LNCAP (cell line): ENCODE results near the gene ACP7.

Source experiments
- TF ChIP-seq, protein P1 (sequence below): fragments of 450-650 bp; IDR thresholded peaks from 2 replicates; pipeline ENCODE4 v1.5.1; 2017; ENCODE audit warnings: mild to moderate bottlenecking

The ACP7 gene

DNA sequence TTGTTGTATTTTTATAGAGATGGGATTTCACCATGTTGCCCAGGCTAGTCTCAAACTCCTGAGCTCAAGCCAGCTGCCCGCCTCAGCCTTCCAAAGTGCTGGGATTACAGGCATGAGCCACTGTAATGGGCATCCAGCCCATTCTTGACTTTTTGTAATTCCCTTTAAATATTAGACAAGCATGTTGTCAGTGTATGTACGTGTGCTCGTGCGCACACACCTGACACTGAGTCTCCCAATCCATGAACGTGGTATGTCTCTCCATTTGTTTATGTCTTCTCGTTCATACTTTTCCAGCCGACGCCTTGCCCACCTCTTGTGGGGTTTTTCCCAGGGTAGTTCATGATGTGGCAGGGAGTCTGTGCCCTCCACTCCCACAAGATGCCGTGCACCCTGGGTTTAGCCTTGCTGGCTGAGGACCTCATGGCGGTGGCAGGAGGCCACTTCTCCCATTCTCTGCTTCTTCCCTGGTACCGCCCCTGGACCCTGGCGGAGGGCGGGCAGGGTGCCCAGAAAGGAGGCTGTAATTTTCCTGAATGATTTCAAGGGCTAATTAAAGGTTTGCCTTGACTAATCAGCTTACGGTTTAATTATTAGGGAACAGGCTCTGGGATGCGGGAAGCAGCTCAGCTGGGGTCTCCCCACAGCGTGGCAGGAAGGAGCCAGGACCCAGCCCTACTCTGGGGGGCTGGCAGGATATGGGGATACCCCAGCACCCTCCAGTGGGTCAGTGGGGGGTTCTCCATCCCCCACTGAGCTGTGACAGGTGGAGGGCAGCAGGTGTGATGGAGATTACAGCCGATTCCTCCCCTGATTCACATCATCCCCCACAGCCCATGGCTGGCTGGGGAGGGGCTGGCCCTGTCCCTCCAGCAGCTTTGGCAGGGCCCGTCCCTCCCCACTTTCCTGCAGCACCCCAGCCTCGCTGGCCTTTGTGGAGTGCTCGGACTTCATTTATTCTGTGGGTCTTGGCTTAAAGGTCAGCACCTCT is 54.3 kb downstream of the ACP7 start:
- TF ChIP-seq, protein P1, sequence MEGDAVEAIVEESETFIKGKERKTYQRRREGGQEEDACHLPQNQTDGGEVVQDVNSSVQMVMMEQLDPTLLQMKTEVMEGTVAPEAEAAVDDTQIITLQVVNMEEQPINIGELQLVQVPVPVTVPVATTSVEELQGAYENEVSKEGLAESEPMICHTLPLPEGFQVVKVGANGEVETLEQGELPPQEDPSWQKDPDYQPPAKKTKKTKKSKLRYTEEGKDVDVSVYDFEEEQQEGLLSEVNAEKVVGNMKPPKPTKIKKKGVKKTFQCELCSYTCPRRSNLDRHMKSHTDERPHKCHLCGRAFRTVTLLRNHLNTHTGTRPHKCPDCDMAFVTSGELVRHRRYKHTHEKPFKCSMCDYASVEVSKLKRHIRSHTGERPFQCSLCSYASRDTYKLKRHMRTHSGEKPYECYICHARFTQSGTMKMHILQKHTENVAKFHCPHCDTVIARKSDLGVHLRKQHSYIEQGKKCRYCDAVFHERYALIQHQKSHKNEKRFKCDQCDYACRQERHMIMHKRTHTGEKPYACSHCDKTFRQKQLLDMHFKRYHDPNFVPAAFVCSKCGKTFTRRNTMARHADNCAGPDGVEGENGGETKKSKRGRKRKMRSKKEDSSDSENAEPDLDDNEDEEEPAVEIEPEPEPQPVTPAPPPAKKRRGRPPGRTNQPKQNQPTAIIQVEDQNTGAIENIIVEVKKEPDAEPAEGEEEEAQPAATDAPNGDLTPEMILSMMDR: no peak

DNA sequence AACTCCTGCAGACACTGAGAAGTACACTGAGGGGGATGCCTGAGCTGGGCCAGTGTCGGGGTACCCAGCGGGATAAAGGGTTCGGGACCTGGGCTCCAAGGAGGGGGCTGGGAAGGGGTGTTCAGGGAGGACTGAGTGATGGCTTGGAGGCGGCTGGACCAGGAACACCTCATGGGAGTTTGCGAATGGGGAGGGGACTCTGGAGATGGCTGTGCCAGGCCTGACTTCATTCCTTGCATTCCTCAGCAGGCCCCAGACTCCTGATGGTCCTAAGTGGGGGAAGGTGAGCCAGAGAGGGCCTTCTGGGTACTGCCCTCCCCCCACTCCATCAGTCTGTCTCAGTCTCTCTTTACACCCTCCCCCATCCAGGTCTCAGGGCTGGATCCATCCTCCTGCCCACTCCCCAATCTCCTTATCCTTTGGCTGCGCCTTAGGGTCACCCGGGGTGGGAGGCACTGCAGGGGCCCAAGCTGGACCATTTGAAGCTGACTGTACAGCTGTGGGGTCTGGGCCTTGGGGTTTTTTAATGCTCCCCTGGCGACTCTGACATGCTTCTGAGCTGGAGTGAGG is 55.2 kb downstream of the ACP7 start:
- TF ChIP-seq, protein P1: no peak

DNA sequence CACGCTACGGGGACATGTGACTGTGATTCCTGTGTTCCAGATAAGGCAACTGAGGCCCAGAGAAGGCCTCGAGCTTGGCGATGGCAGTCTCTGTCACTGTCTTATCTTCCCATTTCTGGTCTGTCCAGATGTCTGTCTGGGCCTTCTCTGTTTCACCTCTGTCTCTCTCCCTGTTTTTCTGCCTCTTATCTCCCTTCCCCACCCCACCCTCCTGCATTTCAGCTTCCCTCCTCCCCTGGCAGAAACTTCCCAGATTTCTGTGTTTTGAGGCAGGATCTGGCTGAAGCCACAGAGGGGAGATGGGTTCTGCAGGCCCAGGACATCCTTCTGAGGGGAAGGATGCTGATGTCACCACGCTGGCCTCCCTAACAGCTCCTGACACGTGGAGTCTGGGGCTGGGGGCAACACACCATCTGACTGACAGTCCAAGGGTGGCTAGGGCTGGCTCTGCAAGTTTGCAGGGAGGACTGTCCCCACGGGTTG is 55.8 kb downstream of the ACP7 start:
- TF ChIP-seq, protein P1: no peak

DNA sequence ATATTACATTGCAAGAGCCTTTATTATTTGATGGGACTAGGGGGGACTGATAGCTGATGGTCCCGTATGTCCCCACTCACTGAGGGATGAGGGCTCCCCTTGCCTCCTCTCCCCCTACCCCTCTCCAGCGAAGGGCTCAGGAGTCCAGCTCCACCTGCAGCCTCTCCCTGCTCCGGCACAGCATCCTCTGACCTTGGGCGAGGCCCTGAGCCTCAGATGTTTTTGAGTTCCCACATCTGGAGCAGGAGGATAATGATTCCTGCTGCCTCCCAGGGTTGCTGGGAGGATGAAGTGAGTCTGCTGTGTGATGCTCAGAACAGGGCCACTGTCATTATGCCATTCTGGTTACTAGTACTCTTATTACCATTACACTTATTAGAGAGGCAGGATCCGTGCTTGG is 56.4 kb downstream of the ACP7 start:
- TF ChIP-seq, protein P1: no peak

DNA sequence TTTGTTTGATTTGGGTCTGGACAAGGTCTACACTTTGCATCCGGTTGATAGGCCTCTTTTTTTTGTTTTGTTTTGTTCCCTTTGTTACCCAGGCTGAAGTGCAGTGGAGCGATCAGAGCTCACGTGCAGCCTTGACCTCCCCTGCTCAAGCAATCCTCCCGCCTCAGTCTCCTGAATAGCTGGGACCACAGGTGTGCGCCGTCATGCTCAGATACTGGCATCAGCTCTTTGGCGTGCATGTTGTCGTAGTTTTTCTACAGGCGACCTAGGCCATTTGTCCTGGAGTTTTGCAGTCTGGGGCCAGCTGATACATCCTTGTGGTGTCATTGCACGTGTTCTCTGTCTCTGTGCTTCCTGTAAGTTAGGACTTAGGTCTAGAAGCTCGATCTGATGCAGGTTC is 57.8 kb downstream of the ACP7 start:
- TF ChIP-seq, protein P1: no peak

DNA sequence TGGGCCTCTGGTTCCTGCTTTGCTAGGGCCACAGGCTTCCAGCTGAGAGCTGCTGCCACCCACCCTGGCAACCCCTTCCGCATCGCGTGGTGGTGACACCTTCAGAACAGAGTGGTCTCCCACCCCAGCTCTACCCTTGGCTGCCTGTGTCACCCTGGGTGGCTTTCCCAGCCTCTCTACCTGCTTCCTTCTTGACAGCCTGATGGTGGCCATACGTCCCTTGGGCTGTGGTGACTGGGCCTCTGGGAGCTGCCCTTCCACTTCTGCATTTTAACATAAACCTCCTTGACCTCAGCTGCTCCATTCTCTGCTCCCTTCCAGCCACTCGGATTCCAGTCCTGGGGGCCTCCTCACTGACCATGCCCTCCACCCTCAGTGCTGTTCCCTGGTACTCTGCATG is 58.5 kb downstream of the ACP7 start:
- TF ChIP-seq, protein P1: no peak

DNA sequence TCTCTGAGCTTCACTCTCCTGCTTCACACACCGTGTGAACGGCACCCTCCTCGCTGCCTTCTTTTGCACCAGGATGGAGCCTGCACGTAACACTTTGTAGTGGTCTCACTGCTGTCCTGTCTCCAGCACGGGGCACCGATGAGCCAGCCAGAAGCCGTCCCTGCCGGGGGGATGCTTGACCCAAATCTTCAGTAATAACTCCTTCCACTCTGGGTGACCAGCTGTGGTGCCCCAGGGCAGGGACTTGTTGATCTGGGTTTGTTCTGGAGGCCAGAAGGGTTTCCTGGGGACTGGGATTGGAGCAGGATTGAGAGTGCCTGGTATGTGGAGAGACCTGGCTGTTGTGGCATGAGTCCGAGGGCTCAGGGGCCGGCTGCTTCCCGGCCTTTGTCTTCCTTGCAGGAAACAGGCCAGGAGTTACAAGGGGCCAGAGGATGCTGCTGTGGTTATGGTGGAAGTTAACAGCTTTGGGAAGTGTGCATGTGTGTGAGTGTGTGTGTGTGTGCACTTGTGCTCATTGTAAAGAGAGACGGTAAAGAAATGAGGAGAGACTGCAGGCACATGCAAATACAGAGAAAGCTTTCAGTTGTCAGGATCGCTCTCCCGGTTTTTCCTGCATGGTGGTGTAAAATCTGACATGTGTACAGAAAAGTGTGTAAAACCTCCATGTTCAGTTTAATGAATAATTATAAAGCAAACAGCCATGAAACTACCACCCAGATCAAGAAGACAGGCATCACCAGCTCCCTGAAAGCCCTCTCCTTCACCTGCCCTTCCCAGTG is 60.3 kb downstream of the ACP7 start:
- TF ChIP-seq, protein P1: no peak
